ENCODE results near the gene TMIGD3.
A peak's percentile ranks its signal among the peaks of the same experiment; 100 is the strongest.
"Not testable (repeated sequence)": the region's sequence is repeated elsewhere in the genome, so short reads cannot be mapped to it uniquely, and the experiment has no call there.

TMIGD3 gene
- total RNA-seq: 0.06 to 1.7 (median 0.65) reads per million in 18 experiments

GRCh38 chr1:111503585-111504060 lies at the start of gene TMIGD3, which contains the start of gene ADORA3:
TSS of gene TMIGD3 (minus strand) at chr1:111503633. CDS start at chr1:111503354, 279 bp downstream.
TSS of gene ADORA3 (minus strand) at chr1:111503633. CDS start at chr1:111503354, 279 bp downstream.
- DNase-seq: peak; percentile 87 to 91

GRCh38 chr1:111553196-111553595 lies 49.8 kb upstream of the TMIGD3 start:
- DNase-seq: no peak

- DNase-seq: no peak
Measured at GRCh38 chr1:111552587-111552986, 49.2 kb upstream of the TMIGD3 start.

GRCh38 chr1:111551623-111552411 lies 48.4 kb upstream of the TMIGD3 start:
- DNase-seq: no peak

GRCh38 chr1:111547786-111548185 lies 44.4 kb upstream of the TMIGD3 start:
- not testable (repeated sequence) for DNase-seq

GRCh38 chr1:111542187-111542586 lies 38.8 kb upstream of the TMIGD3 start:
- no peak for DNase-seq

GRCh38 chr1:111541721-111542120 lies 38.3 kb upstream of the TMIGD3 start:
- DNase-seq: no peak

GRCh38 chr1:111540928-111541327 lies 37.5 kb upstream of the TMIGD3 start:
- no peak for DNase-seq

GRCh38 chr1:111538343-111539025 lies 35.1 kb upstream of the TMIGD3 start:
- DNase-seq: no peak

- DNase-seq: no peak
Measured at GRCh38 chr1:111535256-111536191, 32.1 kb upstream of the TMIGD3 start.

- no peak for DNase-seq
Measured at GRCh38 chr1:111520053-111520452, 16.6 kb upstream of the TMIGD3 start.

GRCh38 chr1:111517469-111518225 lies 14.2 kb upstream of the TMIGD3 start:
- DNase-seq: no peak

- peak; percentile 66 to 68 for DNase-seq
Measured at GRCh38 chr1:111516005-111516535, 12.6 kb upstream of the TMIGD3 start.

- peak; percentile 68 to 87 for DNase-seq
Measured at GRCh38 chr1:111515291-111516004, 12.0 kb upstream of the TMIGD3 start.

GRCh38 chr1:111513410-111514020 lies 10.1 kb upstream of the TMIGD3 start:
- DNase-seq: no peak

GRCh38 chr1:111512931-111513330 lies 9.5 kb upstream of the TMIGD3 start:
- no peak for DNase-seq

GRCh38 chr1:111512132-111512889 lies 8.9 kb upstream of the TMIGD3 start:
- DNase-seq: no peak

GRCh38 chr1:111511370-111511769 lies 7.9 kb upstream of the TMIGD3 start:
- DNase-seq: no peak

GRCh38 chr1:111509997-111510375 lies 6.6 kb upstream of the TMIGD3 start:
- no peak for DNase-seq

Data from inflammatory macrophage (primary cell).